Measurements from ENCODE around the gene ANKS3. TPM values are rescaled to one million over a fixed set of nuclear protein-coding genes. Genes with fewer than 3 reads are reported as not detected.

ANKS3 gene
- polyA plus RNA-seq, 2 of the 4 experiments (the other 2 are of a cell fraction) = 22.7 to 27.1 TPM

DNA sequence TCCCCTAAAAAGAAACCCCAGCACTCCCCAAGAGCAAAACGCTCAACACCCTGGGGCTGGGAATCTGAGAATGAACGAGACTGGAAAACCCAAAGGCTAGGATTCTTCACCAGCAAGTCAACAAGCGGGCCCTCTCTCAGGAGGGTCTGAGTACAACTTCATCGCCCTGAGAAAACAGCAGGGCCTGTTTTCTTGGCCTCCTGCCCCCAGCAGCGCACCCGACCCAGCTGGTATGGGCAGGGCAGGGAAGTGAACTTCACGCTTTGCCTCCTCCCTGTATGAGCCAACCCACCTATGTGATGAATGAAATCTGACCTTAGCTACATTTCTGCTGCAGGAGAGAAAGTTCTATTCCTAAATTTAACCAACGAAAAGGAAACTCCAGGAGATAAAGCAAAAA lies 29.6 kb downstream of the ANKS3 start:
- POLR2A ChIA-PET = no interaction called here

DNA sequence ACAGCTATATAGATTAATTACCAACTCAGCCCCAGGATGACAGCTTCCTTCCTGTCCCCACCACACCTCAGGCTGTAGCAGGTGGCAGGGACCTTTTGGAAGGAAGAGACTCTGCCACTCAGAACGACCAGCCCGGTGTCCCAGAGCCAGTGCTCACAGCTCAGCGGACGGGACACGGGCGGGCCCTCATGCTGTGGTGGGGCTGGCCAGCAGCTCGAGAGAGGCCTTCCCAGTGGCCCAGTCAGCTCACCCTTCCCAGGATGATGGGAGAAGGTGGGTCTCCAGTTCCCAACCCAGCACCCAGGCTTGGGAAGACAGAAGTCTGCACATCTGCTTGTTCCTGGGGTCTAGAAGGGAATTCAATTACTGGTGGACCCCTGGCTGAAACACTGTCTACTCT lies 30.2 kb downstream of the ANKS3 start:
- no peak for DNase-seq (ENCODE audit: low read depth in 1 of 2, low spot score in 1 of 2)
- TF ChIP-seq, protein P1, sequence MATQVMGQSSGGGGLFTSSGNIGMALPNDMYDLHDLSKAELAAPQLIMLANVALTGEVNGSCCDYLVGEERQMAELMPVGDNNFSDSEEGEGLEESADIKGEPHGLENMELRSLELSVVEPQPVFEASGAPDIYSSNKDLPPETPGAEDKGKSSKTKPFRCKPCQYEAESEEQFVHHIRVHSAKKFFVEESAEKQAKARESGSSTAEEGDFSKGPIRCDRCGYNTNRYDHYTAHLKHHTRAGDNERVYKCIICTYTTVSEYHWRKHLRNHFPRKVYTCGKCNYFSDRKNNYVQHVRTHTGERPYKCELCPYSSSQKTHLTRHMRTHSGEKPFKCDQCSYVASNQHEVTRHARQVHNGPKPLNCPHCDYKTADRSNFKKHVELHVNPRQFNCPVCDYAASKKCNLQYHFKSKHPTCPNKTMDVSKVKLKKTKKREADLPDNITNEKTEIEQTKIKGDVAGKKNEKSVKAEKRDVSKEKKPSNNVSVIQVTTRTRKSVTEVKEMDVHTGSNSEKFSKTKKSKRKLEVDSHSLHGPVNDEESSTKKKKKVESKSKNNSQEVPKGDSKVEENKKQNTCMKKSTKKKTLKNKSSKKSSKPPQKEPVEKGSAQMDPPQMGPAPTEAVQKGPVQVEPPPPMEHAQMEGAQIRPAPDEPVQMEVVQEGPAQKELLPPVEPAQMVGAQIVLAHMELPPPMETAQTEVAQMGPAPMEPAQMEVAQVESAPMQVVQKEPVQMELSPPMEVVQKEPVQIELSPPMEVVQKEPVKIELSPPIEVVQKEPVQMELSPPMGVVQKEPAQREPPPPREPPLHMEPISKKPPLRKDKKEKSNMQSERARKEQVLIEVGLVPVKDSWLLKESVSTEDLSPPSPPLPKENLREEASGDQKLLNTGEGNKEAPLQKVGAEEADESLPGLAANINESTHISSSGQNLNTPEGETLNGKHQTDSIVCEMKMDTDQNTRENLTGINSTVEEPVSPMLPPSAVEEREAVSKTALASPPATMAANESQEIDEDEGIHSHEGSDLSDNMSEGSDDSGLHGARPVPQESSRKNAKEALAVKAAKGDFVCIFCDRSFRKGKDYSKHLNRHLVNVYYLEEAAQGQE (IDR thresholded peaks at IDR 0.05) = no peak
- TF ChIP-seq RAD21 (conservative IDR thresholded peaks at IDR 0.05 in 1 of 2, IDR thresholded peaks at IDR 0.05 in 1 of 2) (no peak), CHD2 (IDR thresholded peaks at IDR 0.05; ENCODE audit: low read length, partially characterized antibody) (no peak), SMC3 (IDR thresholded peaks at IDR 0.05) (no peak)
- H3K4me2 ChIP-seq = no peak overlapping the region
- no peaks in the 10 kb centered on the region for H3K9me3 ChIP-seq
- no peak for FAIRE-seq
- CTCF ChIA-PET = interaction anchor here (1.1 to 1.8 kb wide), 5 partner anchors 11 to 252 kb away, joined by 3 to 5 read pairs (median 3); partner anchors contain the start of gene NUDT16L1
- H3K27ac ChIP-seq = no peak overlapping the region
- no peak for ATAC-seq
- H3K4me1 ChIP-seq = no peaks in the 10 kb centered on the region
- POLR2A ChIA-PET = no interaction called here
- no peak overlapping the region for H3K4me3 ChIP-seq
- WGBS (ENCODE audit: missing lambda C conversion rate) = 90% methylated on average over 7 of the region's 7 CpGs

More for the DNA sequence above, 29.6 kb downstream of the ANKS3 start:
- Histone ChIP-seq H3K9me3 (no peaks in the 10 kb centered on the region), H3K27ac (no peak overlapping the region), H3K4me2 (no peak overlapping the region), H3K4me3 (no peak overlapping the region), H3K4me1 (no peaks in the 10 kb centered on the region)
- DNase-seq (ENCODE audit: low read depth in 1 of 2, low spot score in 1 of 2) (no peak), ATAC-seq (no peak), FAIRE-seq (no peak)
- CTCF ChIA-PET = interaction anchor here (1.1 to 1.8 kb wide), 4 partner anchors 12 to 252 kb away, joined by 3 to 5 read pairs (median 4); partner anchors contain the start of gene NUDT16L1
- no peak for TF ChIP-seq RARB (CRISPR knock-in tag; IDR thresholded peaks at IDR 0.05)
- WGBS (ENCODE audit: missing lambda C conversion rate) = 84% methylated on average over 8 of the region's 8 CpGs

DNA sequence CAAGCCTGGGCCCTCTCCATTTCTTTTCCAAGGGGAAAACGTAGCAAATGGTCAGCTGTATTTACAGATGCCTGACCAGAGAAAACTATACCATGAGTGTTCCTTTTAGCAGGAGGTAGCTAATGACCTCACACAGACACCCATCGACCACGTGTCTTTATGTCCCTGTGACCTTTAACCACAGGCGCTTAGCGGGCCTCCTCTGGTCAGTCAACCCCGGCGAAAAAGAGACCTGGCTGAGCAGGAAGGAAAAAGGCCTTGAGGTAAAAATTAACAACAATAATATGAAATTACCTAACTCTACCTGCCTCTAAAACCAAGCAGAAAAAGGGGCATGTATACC lies 31.6 kb downstream of the ANKS3 start:
- WGBS (ENCODE audit: missing lambda C conversion rate) = 89% methylated on average over 7 of the region's 7 CpGs
- Histone ChIP-seq H3K27ac (no peak overlapping the region), H3K4me2 (no peak overlapping the region), H3K9me3 (no peaks in the 10 kb centered on the region), H3K4me1 (no peaks in the 10 kb centered on the region), H3K4me3 (no peak overlapping the region)
- ATAC-seq = no peak
- no peak for TF ChIP-seq FOSB (CRISPR knock-in tag; IDR thresholded peaks at IDR 0.05)
- TF ChIP-seq, protein P2, sequence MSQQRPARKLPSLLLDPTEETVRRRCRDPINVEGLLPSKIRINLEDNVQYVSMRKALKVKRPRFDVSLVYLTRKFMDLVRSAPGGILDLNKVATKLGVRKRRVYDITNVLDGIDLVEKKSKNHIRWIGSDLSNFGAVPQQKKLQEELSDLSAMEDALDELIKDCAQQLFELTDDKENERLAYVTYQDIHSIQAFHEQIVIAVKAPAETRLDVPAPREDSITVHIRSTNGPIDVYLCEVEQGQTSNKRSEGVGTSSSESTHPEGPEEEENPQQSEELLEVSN (IDR thresholded peaks at IDR 0.05; ENCODE audit: borderline replicate concordance, low read depth) = no peak
- TF ChIP-seq FOSL2 (IDR thresholded peaks at IDR 0.05) = no peak
- TF ChIP-seq FOSL2 (CRISPR knock-in tag; IDR thresholded peaks at IDR 0.05) = no peak
- TF ChIP-seq JUN (IDR thresholded peaks at IDR 0.05) = no peak
- TF ChIP-seq EHMT2 (IDR thresholded peaks at IDR 0.05; ENCODE audit: low read depth) = no peak
- no peak for TF ChIP-seq MAZ (IDR thresholded peaks at IDR 0.05; ENCODE audit: borderline replicate concordance, low read depth, low read length)
- POLR2A ChIA-PET = no interaction called here
- DNase-seq (ENCODE audit: low read depth in 1 of 2, low spot score in 1 of 2) = no peak
- no peak for FAIRE-seq
- CTCF ChIA-PET = interaction anchor here (1.2 to 1.7 kb wide), 2 partner anchors 32 to 66 kb away, joined by 3 read pairs; no protein-coding TSS in a partner anchor

DNA sequence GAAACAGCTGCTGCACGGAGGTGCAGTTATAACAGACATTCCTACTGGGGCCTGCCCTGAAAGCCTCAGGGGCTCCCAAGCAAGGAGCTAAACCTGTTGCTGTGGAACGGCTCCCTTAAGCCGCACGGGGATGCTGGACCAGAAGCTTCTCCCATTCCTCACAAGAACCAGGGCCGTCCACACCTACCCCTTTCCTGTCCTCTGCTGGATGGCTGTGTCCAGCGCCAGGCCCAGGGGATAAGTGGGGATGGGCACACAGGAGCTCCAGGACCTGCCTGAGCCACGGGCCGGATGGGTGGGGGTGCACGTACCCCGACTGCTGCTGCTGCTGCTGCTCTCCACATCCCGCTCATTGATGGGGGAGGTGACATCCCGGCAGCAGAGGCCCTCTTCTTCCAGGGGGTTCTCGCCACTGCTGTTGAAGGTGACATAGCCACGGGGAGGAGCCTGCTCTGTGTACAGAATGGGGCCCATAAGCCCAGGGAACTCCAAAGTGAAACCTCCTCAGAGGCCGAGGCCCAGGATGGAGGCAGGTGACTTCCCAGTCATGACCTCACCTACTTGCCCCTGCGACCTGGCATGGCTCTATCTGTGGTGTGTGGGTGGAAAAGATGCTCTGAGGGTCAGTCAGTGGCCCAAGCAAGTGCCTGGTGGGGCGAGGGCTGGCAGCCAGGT lies 32.1 kb downstream of the ANKS3 start:
- Histone ChIP-seq H3K9me3 (no peaks in the 10 kb centered on the region), H3K4me3 (no peak overlapping the region), H3K4me1 (no peaks in the 10 kb centered on the region), H3K27ac (no peak overlapping the region), H3K4me2 (no peak overlapping the region)
- FAIRE-seq = no peak
- ChIA-PET CTCF (interaction anchor here (1.2 to 1.6 kb wide), 2 partner anchors 35 to 254 kb away, joined by 3 to 6 read pairs; no protein-coding TSS in a partner anchor), POLR2A (no interaction called here)
- 88% methylated on average over 13 of the region's 17 CpGs for WGBS (ENCODE audit: missing lambda C conversion rate)
- no peak for ATAC-seq
- no peak for DNase-seq (ENCODE audit: low read depth in 1 of 2, low spot score in 1 of 2)
- TF ChIP-seq, protein P2 (IDR thresholded peaks at IDR 0.05; ENCODE audit: borderline replicate concordance, low read depth) = no peak
- TF ChIP-seq NR3C1 (IDR thresholded peaks at IDR 0.05) = no peak
- TF ChIP-seq SMC3 (IDR thresholded peaks at IDR 0.05) = no peak
- no peak for TF ChIP-seq FOSL2 (IDR thresholded peaks at IDR 0.05)
- TF ChIP-seq FOSL2 (CRISPR knock-in tag; IDR thresholded peaks at IDR 0.05) = no peak
- TF ChIP-seq, protein P3, sequence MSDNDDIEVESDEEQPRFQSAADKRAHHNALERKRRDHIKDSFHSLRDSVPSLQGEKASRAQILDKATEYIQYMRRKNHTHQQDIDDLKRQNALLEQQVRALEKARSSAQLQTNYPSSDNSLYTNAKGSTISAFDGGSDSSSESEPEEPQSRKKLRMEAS (IDR thresholded peaks at IDR 0.05) = no peak
- TF ChIP-seq TFCP2L1 (CRISPR knock-in tag; IDR thresholded peaks at IDR 0.05) = no peak
- TF ChIP-seq, protein P4, sequence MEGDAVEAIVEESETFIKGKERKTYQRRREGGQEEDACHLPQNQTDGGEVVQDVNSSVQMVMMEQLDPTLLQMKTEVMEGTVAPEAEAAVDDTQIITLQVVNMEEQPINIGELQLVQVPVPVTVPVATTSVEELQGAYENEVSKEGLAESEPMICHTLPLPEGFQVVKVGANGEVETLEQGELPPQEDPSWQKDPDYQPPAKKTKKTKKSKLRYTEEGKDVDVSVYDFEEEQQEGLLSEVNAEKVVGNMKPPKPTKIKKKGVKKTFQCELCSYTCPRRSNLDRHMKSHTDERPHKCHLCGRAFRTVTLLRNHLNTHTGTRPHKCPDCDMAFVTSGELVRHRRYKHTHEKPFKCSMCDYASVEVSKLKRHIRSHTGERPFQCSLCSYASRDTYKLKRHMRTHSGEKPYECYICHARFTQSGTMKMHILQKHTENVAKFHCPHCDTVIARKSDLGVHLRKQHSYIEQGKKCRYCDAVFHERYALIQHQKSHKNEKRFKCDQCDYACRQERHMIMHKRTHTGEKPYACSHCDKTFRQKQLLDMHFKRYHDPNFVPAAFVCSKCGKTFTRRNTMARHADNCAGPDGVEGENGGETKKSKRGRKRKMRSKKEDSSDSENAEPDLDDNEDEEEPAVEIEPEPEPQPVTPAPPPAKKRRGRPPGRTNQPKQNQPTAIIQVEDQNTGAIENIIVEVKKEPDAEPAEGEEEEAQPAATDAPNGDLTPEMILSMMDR (IDR thresholded peaks at IDR 0.05) = no peak
- no peak for TF ChIP-seq RCOR1 (IDR thresholded peaks at IDR 0.05; ENCODE audit: low read depth, low read length)
- no peak for TF ChIP-seq KDM1A (IDR thresholded peaks at IDR 0.05; ENCODE audit: low read depth)
- no peak for TF ChIP-seq ZNF302 (CRISPR knock-in tag; IDR thresholded peaks at IDR 0.05)
- TF ChIP-seq RNF2 (IDR thresholded peaks at IDR 0.05; ENCODE audit: borderline replicate concordance, low read depth) = no peak
- no peak for TF ChIP-seq MYC (IDR thresholded peaks at IDR 0.05; ENCODE audit: borderline replicate concordance, low read length)
- TF ChIP-seq POLR2AphosphoS2 (conservative IDR thresholded peaks at IDR 0.05; ENCODE audit: low read length) = no peak
- no peak for TF ChIP-seq BHLHE40 (IDR thresholded peaks at IDR 0.05; ENCODE audit: low read depth, low read length)

All from A549 (cell line).